Right hindlimb (tissue), 1 donor: ENCODE measurements around the gene F2RL3.

Experiments used
- DNase-seq: peaks from one replicate; pipeline ENCODE4 v3.0.0-alpha.2; 2018

Gene F2RL3

DNA sequence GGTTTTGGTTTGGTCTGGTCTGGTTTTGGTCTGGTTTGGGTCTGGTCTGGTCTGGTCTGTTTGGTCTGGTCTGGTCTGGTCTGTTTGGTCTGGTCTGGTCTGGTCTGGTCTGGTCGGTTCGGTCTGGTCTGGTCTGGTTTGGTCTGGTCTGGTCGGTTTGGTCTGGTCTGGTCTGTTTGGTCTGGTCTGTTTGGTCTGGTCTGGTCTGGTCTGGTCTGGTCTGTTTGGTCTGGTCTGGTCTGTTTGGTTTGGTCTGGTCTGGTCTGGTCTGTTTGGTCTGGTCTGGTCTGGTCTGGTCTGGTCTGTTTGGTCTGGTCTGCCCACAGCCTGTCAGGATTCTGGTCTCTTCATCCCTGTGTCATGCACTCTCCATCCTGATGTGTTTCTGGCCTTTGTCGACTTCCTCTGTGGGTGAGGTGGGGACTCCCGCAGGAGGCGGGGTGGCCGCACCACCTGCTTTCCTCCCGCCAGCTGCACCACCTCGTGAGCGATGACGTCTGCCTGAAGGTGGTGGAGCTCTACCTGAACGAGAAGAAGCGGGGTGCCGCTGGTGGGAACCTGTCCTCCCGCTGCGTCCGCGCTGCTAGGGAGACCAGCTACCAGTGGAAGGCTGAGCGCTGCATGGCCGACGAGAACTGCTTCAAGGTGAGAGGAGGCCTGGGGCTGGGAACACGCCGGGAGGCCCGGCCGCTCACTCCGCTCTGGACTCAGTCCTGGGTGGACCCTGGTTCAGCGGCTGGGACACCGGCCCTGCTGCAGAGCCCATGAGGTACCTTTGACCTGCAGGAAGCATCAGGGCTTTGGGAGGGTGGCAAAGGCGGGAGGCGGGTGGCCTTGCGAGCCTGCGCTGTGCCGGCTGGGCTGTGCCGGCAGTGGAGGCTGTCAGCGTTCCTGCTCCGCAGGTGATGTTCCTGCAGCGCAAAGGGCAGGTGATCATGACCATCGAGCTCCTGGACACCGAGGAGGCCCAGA, 12.9 kb upstream of the F2RL3 start:
- DNase-seq: no peak

DNA sequence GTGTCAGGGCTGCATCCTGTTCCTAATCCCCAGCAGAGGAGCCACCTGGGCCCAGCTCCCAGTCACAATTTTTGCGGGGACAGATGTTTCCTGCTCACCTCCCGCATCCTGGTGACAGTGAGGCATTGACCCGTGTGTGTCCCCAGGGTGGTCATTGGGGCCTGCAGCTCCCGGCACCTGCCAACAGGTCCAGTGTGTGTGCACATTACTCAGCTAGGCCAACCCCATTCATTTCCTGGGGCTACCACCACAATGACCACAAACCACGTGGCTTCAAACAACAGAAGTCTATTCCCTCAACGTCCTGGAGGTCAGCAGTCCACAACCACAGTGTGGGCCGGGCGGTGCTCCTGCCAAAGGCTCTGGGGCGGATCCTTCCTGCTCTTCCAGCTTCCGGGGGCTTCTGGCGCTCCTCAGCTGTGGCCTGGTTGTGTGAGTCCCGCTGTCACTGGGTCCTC, 11.9 kb upstream of the F2RL3 start:
- peak; percentile 45 for DNase-seq

DNA sequence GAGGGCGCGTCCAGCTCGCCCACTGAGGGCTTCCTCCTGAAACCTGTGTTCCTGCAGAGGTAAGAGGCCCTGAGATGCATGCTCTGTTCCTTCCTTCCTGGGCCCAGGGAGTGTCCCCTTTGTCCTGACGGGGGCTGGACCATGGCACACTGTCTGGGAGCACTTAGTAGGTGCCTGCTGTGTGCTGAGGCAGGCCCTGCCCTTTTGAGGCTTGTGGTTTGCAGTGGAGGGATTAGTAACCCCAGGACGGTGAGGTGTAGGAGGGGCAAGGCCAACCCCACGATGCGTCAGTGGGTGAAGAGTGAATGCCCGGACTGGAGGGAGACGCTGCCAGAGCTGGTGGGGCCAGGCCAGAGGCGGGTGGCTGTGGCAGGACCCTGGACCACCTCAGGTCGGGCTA, 11.2 kb upstream of the F2RL3 start:
- DNase-seq: no peak

DNA sequence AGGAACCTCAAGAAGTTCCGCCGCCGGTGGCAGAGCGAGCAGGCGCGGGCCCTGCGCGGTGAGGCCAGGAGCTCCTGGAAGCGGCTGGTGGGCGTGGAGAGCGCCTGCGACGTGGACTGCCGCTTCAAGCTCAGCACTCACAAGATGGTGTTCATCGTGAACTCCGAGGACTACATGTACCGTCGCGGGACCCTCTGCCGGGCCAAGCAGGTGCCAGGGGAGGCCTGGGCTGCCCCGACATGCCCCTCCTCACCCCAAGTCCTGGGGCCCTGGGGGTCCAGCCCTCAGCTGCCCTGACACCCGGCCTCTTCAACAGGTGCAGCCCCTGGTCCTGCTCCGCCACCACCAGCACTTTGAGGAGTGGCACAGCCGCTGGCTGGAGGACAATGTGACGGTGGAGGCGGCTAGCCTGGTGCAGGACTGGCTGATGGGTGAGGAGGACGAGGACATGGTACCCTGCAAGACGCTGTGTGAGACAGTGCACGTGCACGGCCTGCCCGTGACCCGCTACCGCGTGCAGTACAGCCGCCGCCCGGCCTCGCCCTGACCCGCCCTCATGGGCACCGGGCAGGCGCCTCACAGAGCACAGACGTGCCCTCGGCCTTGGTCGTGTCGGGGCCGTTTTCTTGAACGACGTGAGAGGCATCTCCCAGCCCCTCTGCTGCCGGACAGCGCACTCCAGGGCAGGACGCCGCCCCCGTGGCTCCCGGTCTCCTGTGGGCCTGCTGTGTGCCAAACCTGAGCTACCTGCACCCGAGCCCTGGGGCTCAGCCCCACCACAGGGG, 10.4 kb upstream of the F2RL3 start:
- DNase-seq: no peak

DNA sequence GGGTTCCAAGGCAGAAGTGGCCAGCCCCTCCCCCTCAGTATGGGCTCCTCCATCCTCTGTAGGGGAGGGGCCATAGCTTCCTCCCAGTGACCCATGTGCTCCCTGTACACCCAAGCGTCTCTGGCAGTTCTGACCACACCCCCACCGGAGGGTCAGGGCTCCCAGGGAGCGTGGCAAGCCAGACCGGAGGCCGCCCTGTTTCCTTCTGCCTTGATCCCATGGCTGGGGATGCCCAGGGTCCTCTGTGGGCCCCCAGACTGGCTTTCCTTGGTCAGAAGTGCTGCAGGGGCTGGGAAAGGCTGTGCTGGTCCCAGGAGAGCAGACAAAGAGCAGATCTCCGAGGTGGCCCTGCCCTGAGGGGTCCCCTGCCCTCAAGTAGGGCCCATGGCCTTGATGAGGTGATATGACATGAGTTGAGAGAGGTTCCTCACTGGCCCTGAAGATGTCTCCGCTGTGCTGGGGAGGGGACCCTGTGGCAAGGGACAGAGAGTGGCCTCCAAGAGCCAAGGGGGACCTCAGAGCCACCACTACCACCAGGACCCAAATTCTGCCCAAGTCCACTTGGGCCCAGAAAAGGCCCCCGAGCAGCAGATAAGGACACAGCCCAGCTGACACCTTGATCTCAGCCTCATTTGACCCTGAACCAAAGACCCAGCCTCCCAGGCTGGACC, 7.8 kb upstream of the F2RL3 start:
- DNase-seq: no peak

DNA sequence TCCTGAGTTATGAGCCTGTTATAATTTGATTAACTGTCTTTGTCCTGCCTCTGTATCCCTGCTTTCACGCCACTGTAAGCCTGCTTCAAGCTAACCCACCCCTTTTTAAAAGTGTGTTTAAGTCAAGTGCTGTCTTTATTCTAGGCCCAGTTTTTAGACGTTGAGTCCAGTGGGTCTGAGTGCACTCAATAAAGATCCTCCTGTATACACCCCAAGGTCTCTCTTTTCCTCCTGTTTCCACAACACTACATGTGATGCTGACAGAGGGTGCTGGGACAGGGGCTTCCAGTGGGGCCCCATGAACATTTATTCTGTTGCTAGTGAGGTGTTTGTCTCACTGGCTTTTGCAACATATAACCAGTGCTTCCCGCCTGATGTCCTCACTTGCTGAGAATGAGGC, 6.7 kb upstream of the F2RL3 start:
- no peak for DNase-seq

DNA sequence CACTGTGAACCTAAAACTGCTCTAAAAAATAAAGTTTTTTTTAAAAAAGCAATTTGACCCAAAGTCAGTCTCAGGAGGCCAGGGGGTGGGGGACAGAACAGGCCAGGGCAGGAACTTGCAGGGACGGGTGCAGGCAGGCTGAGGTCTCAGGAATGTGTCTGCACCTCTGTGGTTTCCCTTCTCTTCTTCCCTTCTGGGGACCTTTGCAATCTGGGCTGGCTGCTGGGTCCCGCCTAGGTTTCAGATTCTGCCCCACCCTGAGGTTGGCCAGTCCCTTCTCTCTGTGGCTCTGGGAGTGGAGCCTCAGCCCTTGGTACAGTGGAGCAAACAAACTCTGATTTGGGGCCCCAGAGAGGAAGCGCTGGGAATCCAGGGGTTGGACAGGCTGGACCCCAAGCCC, 5.3 kb upstream of the F2RL3 start:
- no peak for DNase-seq

DNA sequence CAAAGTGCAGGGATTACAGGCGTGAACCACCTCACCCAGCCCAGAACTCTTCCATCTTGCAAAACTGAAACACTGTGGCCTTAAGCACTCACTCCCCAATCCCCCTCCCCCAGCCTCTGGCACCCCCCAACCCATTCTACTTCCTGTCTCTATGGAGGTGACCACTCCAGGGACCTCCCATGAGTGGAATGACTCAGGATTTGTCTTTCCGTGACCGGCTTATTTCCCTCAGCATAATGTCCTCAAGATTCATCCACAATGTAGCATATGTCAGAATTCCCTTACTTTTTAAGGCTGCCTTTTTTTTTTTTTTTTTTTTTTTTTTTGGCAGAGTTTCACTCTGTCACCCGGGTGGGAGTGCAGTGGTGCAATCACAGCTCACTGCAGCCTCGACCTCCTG, 3.6 kb upstream of the F2RL3 start:
- no peak for DNase-seq

DNA sequence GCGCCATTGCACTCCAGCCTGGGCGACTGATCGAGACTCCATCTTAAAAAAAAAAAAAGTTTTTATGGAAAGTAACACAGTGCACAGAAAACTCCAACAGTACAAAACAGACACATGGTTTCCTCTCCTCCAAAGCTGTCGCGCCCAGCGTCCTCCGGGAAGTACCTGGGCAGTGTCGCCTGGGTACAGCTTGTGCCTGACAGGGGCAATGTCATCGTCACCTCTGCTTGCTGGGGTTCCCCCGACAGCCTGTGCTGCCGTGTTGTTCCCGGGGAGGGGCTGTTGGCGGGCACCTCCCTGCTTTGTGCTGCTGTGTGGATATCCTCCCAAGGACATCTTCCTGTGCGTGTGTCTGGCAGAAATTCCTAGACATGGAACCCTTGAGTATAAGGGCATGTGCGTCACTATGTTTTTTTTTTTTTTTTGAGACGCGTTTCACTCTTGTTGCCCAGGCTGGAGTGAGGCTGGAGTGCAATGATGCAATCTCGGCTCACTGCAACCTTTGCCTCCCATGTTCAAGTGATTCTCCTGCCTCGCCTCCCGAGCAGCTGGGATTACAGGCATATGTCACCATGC, 2.4 kb upstream of the F2RL3 start:
- no peak for DNase-seq

DNA sequence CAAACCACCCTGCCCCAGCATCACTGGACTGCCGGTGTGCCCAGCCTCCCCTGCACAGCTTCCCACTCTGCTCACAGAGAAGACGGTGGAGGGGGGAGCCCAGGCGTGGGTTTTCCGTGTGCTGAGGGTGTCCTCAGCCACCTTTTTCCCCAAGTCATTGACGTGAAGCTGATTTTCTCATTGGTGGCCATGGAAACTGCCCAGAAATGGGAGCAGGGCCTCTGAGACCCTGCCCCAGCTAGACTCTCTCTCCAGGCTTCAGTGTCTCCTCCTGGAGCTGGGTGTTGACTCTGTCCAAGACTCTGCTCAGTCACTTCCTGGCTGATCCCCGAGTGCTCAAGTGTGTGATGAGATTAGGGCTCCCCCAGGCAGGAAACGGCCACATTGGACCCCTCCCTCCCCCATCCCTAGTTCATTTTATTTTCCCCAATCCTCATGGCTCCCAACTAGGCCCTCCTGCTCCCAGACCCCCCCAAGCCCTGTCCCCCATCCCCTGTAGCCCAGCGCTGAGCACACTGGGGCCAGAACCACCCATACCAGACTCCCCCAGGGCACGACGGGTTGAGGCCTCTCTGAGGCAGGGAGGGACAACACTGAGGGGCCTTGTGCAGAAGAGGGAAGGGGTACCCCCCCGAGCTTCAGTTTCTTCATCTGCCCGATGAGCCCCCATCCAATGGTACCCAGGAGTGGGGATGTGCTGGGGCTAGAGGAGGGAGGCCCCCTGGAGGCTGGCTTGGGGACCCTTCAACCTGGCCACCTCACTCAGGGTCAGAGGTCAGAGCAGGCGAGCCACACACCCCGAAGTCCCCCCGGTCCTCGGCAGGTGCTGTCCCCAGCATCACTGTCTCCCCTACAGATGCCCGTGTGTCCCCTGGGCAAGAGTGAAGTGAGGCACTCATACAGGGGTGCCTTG, 1.2 kb upstream of the F2RL3 start:
- no peak for DNase-seq

DNA sequence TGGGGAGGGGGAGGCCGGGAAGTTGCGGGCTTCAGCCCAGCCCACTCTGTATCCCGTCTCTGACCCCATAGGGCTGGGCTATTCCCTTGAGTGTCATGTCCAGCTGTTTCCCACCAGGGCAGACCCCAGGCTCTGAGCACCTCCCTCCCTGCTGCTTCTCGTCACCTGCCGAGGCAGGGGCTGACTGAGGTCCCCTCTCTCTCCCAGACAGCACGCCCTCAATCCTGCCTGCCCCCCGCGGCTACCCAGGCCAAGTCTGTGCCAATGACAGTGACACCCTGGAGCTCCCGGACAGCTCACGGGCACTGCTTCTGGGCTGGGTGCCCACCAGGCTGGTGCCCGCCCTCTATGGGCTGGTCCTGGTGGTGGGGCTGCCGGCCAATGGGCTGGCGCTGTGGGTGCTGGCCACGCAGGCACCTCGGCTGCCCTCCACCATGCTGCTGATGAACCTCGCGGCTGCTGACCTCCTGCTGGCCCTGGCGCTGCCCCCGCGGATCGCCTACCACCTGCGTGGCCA, 625 bp downstream of the F2RL3 start:
- no peak for DNase-seq

DNA sequence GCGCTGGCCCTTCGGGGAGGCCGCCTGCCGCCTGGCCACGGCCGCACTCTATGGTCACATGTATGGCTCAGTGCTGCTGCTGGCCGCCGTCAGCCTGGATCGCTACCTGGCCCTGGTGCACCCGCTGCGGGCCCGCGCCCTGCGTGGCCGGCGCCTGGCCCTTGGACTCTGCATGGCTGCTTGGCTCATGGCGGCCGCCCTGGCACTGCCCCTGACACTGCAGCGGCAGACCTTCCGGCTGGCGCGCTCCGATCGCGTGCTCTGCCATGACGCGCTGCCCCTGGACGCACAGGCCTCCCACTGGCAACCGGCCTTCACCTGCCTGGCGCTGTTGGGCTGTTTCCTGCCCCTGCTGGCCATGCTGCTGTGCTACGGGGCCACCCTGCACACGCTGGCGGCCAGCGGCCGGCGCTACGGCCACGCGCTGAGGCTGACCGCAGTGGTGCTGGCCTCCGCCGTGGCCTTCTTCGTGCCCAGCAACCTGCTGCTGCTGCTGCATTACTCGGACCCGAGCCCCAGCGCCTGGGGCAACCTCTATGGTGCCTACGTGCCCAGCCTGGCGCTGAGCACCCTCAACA, 1.2 kb downstream of the F2RL3 start:
- DNase-seq: no peak

DNA sequence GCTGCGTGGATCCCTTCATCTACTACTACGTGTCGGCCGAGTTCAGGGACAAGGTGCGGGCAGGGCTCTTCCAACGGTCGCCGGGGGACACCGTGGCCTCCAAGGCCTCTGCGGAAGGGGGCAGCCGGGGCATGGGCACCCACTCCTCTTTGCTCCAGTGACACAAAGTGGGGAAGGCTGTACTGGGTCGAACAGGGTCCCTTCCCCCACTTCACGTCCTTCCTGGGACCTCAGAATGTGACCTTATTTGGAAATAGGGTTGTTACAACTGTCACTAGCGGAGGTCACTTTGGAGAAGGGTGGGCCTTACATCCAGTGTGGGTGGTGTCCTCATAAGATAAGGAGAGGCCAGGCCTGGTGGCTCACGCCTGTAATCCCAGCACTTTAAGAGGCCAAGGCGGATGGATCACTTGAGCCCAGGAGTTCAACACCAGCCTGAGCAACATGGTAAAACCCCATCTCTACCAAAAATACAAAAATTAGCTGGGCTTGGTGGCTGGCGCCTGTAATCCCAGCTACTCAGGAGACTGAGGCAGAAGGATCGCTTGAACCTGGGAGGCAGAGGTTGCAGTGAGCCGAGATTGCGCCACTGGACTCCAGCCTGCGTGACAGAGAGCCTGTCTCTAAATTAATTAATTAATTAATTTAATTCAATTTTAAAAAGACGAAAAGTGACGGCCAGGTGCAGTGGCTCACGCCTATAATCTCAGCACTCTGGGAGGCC, 1.8 kb downstream of the F2RL3 start:
- no peak for DNase-seq

DNA sequence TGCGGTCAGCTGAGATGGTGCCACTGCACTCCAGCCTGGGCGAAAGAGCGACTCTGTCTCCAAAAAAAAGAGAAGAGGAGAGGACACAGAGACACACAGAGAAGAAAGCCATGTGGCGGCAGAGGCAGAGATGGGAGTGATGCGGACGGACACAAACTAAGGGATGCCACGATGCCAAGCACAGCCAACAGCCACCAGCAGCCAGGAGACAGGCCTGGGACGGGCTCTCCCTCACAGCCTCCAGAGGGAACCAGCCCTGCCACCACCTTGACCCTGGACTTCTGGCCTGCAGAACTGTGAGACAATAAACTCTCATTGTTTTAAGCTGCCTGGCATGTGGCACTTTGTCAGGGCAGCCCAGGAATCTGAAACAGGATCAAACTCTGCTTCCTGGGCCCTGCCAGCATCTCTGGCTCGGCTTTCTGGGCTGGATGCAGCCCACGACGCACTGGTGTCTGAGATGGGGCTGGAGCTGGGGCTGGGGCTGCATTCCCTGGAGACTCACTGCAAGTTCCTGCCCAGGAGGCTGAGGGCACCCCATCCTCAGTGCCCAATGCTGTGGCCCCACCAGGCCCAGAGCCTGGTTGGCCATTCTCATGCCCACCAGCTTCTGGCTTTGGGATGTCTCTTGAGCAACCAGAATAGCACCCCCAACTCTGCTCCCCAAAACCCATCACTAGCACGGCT, 3.0 kb downstream of the F2RL3 start:
- DNase-seq: no peak

DNA sequence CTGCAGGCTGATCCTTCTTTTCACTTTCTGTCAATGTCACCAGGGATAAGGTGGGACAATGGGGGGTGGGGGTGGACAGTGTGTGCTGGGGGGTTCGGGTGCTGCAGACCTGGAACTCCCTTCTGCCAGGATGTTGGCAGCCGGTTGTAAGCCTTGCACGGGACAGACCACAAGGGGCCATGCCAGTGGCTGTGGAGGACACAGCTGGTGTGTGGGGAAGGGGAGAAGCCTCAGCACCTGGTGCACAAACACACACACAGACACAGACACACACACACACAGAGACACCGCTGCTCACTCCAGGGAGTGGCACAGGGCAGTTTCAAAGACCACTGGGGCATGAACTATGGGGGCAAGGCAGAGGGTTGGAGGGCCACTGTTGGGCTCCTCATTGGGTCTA, 3.6 kb downstream of the F2RL3 start:
- DNase-seq: no peak

DNA sequence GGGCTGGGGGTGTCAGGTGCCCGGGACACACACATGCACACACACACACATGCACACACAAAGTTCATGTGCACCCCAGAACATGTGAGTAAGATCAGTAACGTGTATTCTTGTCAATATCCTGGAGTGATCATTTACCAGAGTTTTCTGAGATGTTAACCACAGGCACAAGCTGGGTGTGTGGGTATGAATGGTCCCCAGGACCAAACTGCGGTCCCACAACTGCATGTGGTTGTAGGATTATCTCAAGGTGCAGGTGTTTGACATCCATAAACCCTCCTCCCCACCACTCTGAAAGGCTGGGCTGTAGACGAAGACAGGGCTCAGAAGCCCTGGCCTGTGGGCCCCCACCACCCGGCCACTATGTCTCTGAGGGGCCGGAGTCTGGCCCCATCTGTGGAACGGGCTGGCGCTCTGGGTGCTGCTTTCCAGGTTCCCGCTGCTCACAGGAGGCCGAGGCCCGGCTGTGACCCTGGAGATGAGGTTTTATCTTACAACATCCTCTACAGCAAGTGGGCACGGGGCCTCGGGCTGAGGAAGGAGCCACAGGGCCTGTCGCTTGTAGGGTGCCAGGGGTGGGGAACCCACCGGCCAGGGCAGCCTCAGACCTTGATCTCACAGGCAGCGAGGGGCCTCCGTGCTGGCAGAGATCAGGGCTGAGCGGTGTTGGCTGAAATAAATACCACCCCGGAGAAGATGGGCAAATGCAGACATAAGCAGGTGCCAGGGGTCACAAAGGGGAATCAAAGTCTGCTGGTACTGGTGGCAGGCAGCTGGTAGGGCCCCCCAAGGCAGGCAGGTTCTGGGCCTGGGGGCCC, 4.3 kb downstream of the F2RL3 start:
- DNase-seq: no peak

DNA sequence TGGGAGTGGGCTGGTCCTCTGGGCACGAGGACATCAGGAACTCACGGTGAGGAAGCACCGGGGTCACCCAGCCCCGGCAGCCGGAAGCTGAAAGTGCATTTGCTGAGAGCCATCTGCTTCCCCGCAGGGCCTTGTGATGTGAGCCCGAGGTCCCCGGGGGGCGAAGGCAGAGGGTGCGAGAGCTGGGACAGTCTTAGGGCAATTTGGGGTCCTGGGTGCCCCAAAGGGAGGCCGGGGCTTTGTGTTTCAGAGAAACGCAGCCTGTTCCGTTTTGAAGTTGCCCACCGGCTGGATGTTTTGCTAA, 4.8 kb downstream of the F2RL3 start:
- no peak for DNase-seq

DNA sequence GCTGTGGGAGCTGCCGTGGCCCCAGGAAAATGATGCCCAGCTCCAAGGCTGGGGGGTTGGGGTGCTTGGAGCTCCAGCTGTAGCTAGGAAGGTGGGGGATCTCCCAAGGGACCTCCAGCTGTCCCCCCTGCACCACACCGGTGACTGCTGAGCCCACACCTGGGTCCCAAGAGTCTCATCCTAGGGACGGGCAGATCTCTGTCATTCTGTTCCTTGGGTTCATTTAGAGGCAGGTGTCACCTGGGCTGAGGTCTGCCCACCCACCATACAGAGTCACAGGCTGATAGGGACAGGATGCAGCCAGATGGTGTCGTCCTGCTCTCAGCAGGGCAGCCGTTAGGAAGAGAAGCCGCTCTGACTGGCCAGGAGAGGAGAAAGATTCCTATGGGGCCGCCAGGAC, 5.3 kb downstream of the F2RL3 start:
- DNase-seq: no peak

DNA sequence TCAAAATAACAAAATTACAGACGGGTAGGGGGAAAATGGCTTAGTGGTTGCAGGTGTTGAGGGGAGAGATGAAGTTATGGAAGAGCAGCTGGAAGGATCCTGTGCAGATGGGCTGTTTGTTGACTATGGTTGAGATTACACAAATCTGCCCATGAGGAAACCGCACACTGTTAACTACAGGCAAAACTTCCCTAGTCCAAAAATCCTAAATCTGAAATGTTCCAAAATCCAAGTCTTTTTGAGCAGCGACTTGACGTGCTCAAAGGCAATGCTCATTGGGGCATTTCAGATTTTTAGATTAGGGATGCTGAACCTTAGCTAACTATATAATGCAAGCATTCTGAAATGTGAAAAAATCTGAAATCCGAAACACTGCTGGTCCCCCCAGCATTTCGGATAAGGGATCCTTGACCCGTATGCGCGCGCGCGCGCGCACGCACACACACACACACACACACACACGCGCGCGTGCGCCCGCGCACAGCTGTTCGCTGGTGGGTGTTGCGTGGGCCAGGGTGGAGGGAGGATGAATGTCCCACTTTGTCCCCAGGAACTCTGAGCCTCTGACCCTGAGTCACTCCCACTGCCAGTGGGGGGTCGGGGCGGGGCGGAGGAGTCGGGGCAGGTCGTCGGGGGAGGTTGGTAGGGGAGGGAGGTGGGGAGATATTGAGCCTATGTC, 6.8 kb downstream of the F2RL3 start:
- DNase-seq: peak; percentile 50
